HCT116 (cell line): ENCODE results near the gene PHF10.

Experiments
- CEBPB ChIP-seq: IDR thresholded peaks from 2 replicates; pipeline ENCODE4 v1.6.1; 2012; ENCODE audit warnings: low read depth
- CTCF ChIP-seq, 3 experiments: fragments of 200-600 bp in 1 of 3; sonication (generic) in 1 of 3; IDR thresholded peaks in 2 of 3; conservative IDR thresholded peaks in 1 of 3; 2 replicates each; pipeline ENCODE4 v1.5.1; 2012 to 2017; ENCODE audit warnings: low read depth in 2 of 3, low read length in 2 of 3, antibody characterized with exemption in 1 of 3, borderline replicate concordance in 1 of 3, control low read depth in 1 of 3, mild to moderate bottlenecking in 1 of 3, mixed read lengths in 1 of 3, mixed run types in 1 of 3, moderate library complexity in 1 of 3; ENCODE audit not compliant: insufficient read depth in 1 of 3
- EGR1 ChIP-seq: IDR thresholded peaks from 2 replicates; pipeline ENCODE4 v1.6.1; 2012; ENCODE audit warnings: low read depth
- POLR2A ChIP-seq: IDR thresholded peaks from 2 replicates; pipeline ENCODE4 v1.7.0; 2011; ENCODE audit warnings: borderline replicate concordance; ENCODE audit not compliant: insufficient read depth, insufficient read length; ENCODE audit errors: extremely low read depth
- POLR2AphosphoS5 ChIP-seq: IDR thresholded peaks from 2 replicates; pipeline ENCODE4 v1.6.1; 2011; ENCODE audit warnings: mild to moderate bottlenecking, low read depth, low read length, moderate library complexity
- RAD21 ChIP-seq: IDR thresholded peaks from 2 replicates; pipeline ENCODE4 v1.6.1; 2012; ENCODE audit warnings: low read depth, mild to moderate bottlenecking
- TCF7L2 ChIP-seq: IDR thresholded peaks from 2 replicates; pipeline ENCODE4 v1.7.0; 2011; ENCODE audit warnings: borderline replicate concordance, inconsistent platforms; ENCODE audit not compliant: insufficient read depth, insufficient read length; ENCODE audit errors: extremely low read depth
- YY1 ChIP-seq: IDR thresholded peaks from 2 replicates; pipeline ENCODE4 v1.6.1; 2011; ENCODE audit warnings: low read length, low read depth, moderate library complexity, mild to moderate bottlenecking; ENCODE audit not compliant: insufficient replicate concordance; ENCODE audit errors: extremely low read depth

- TF ChIP-seq RAD21: no peak
- no peak for TF ChIP-seq CTCF (IDR thresholded peaks at IDR 0.05 in 2 of 3, conservative IDR thresholded peaks at IDR 0.05 in 1 of 3; ENCODE audit: borderline replicate concordance in 1 of 3, insufficient read depth in 1 of 3, low read depth in 2 of 3, low read length in 2 of 3)
- no peak for TF ChIP-seq TCF7L2
- TF ChIP-seq POLR2A: no peak
- TF ChIP-seq YY1: no peak
- no peak for TF ChIP-seq CEBPB
- TF ChIP-seq POLR2AphosphoS5: no peak
- TF ChIP-seq EGR1: no peak
Observed at GRCh38 chr6:169695131-169695530, 29.2 kb downstream of the PHF10 start.
